Tibial nerve (tissue), 4 donors: ENCODE data around the gene MCM6. TPM values are rescaled to one million over a fixed set of nuclear protein-coding genes. Genes with fewer than 3 reads are reported as not detected.

Source experiments
- DNase-seq, 2 donors: peaks; one replicate each; pipeline ENCODE4 v3.0.0-alpha.2; 2019; ENCODE audit warnings: low spot score in 2 of 2
- H3K27ac ChIP-seq, 4 donors: fragments of 200-600 bp; sonication (generic) in 3 of 4; one replicate each; pipeline ENCODE4 v1.5.1; 2017 to 2019; ENCODE audit warnings: mild to moderate bottlenecking in 1 of 4
- H3K27me3 ChIP-seq, 2 donors: fragments of 200-600 bp; sonication (generic) in 1 of 2; one replicate each; pipeline versions ENCODE4 v1.5.1 to v1.6.0; 2017 to 2019
- H3K36me3 ChIP-seq, 3 donors: fragments of 200-600 bp; sonication (generic); one replicate each; pipeline ENCODE4 v1.5.1; 2018 to 2019
- H3K4me1 ChIP-seq, 4 donors: fragments of 200-600 bp; sonication (generic) in 3 of 4; one replicate each; pipeline ENCODE4 v1.5.1; 2017 to 2019
- H3K4me3 ChIP-seq, 4 donors: fragments of 200-600 bp; sonication (generic) in 3 of 4; one replicate each; pipeline ENCODE4 v1.5.1; 2017 to 2019; ENCODE audit warnings: mild to moderate bottlenecking in 1 of 4, moderate library complexity in 1 of 4
- H3K9me3 ChIP-seq, 4 donors: fragments of 200-600 bp; sonication (generic) in 3 of 4; one replicate each; pipeline ENCODE4 v1.5.1; 2017 to 2019
- CTCF ChIP-seq, 5 experiments: fragments of 200-600 bp in 3 of 5; fragments of 450-650 bp in 2 of 5; sonication (generic) in 3 of 5; IDR thresholded peaks; one replicate each; pipeline ENCODE4 v1.5.1; 2016 to 2019; ENCODE audit warnings: antibody characterized with exemption in 5 of 5, mild to moderate bottlenecking in 3 of 5, moderate library complexity in 2 of 5
- EP300 ChIP-seq, 2 donors: sonication (generic); formaldehyde crosslinking; IDR thresholded peaks; one replicate each; pipeline ENCODE4 v1.6.1; 2017; ENCODE audit warnings: antibody characterized with exemption in 2 of 2, mild to moderate bottlenecking in 1 of 2
- POLR2A ChIP-seq, 2 donors: fragments of 450-650 bp; IDR thresholded peaks; one replicate each; pipeline ENCODE4 v1.6.1; 2017; ENCODE audit warnings: antibody characterized with exemption in 2 of 2, mild to moderate bottlenecking in 2 of 2, moderate library complexity in 2 of 2
- WGBS, 2 donors: methylation state at CpG; one replicate each; pipeline ENCODE4 v1.1.5; 2018; 5-methylcytosine and 5-hydroxymethylcytosine counted together
- total RNA-seq, 4 donors: library from RNA; depleted of rRNA; stranded (reverse); fragments of >200 nt; gene quantifications; one replicate each; pipeline ENCODE4 v1.1.0, GENCODE V29; 2016

MCM6 gene
- total RNA-seq, 4 donors from 2014 or later: 14.1 to 17.8 (median 15.7) TPM

GRCh38 chr2:135874777-135875365 lies 1.4 kb downstream of the MCM6 start:
- H3K36me3 ChIP-seq: peaks cover 0 to 27% (median 0%) of the 10 kb centered on the region in 3 donors
- WGBS, 2 donors: 74 to 76% methylated on average over 19 of the region's 19 CpGs
- H3K9me3 ChIP-seq: no peaks in the 10 kb centered on the region
- H3K27ac ChIP-seq: peak overlapping the region in 2 of 4 donors; percentile 87 to 92
- H3K4me1 ChIP-seq: peaks cover 0 to 25% (median 11%) of the 10 kb centered on the region in 4 donors
- DNase-seq: no peak
- H3K27me3 ChIP-seq: no peaks in the 10 kb centered on the region
- peak overlapping the region; percentile 56 to 95 (median 92) for H3K4me3 ChIP-seq
- TF ChIP-seq CTCF (IDR thresholded peaks at IDR 0.05) (no peak), EP300 (IDR thresholded peaks at IDR 0.05) (no peak), POLR2A (IDR thresholded peaks at IDR 0.05) (no peak)

DNA sequence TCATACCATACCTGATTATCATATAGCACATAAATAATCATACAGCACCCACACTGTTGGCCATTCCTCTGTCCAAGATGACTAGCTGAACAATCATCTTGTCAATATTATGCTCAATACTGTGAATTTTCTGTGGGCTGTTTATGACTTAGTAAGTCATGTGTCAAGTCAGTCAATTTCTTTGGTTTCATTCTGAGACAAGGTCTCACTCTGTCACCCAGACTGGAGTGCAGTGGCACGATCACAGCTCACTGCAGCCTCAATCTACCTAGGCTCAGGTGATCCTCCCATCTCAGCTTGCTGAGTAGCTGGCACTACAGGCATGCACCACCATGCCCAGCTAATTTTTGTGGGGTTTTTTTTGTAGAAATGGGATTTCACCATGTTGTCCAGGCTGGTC lies 5.7 kb downstream of the MCM6 start:
- Histone ChIP-seq H3K4me3 (no peak overlapping the region), H3K27ac (no peak overlapping the region), H3K36me3 (peaks cover 0 to 67% (median 7%) of the 10 kb centered on the region in 3 donors), H3K4me1 (peaks cover 0 to 19% (median 10%) of the 10 kb centered on the region in 4 donors), H3K27me3 (no peaks in the 10 kb centered on the region), H3K9me3 (no peaks in the 10 kb centered on the region)
- TF ChIP-seq CTCF (IDR thresholded peaks at IDR 0.05) (no peak), EP300 (IDR thresholded peaks at IDR 0.05) (no peak), POLR2A (IDR thresholded peaks at IDR 0.05) (no peak)
- no peak for DNase-seq
- WGBS, 2 donors: 90% methylated on average over 1 of the region's 1 CpG; no CpG with 5 or more reads in 1 of the 2 donors

- TF ChIP-seq CTCF (IDR thresholded peaks at IDR 0.05): no peak
- no peak for TF ChIP-seq EP300 (IDR thresholded peaks at IDR 0.05)
- TF ChIP-seq POLR2A (IDR thresholded peaks at IDR 0.05): no peak
- no peaks in the 10 kb centered on the region for H3K27me3 ChIP-seq
- H3K36me3 ChIP-seq: peaks cover 0 to 97% (median 12%) of the 10 kb centered on the region in 3 donors
- 69 to 76% methylated on average over 6 of the region's 6 CpGs for WGBS, 2 donors
- no peaks in the 10 kb centered on the region for H3K4me1 ChIP-seq
- no peak overlapping the region for H3K4me3 ChIP-seq
- no peak for DNase-seq
- no peaks in the 10 kb centered on the region for H3K9me3 ChIP-seq
- H3K27ac ChIP-seq: no peak overlapping the region
These were observed 13.0 kb downstream of the MCM6 start for GRCh38 chr2:135863233-135863632.

DNA sequence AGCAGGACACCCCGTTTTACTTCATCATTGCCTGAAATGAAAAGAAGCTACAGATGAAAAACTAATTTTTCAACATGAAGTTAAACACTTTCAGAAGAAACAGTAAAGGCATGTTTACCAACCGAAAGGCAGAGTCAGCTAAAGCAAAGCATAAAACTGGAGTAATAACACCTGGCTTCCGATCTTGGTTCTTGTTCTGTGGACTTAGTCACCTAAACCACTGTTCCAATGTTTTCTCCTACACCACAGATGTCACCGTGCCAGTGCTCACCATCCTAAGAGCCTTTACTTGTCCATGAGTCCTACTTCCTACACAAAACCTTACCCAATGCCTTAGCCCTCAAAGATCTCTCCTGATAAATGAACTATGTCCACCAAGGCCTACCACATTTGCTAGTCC lies 13.5 kb downstream of the MCM6 start:
- TF ChIP-seq POLR2A (IDR thresholded peaks at IDR 0.05) (no peak), EP300 (IDR thresholded peaks at IDR 0.05) (no peak), CTCF (IDR thresholded peaks at IDR 0.05) (no peak)
- WGBS, 2 donors: 75 to 81% methylated on average over 4 of the region's 4 CpGs
- H3K9me3 ChIP-seq: no peaks in the 10 kb centered on the region
- H3K27ac ChIP-seq: no peak overlapping the region
- H3K4me3 ChIP-seq: no peak overlapping the region
- no peaks in the 10 kb centered on the region for H3K27me3 ChIP-seq
- H3K4me1 ChIP-seq: no peaks in the 10 kb centered on the region
- DNase-seq: no peak
- H3K36me3 ChIP-seq: peaks cover 0 to 97% (median 12%) of the 10 kb centered on the region in 3 donors

GRCh38 chr2:135853401-135853800 lies 22.8 kb downstream of the MCM6 start:
- Histone ChIP-seq H3K36me3 (peaks cover 3 to 95% (median 4%) of the 10 kb centered on the region in 3 donors), H3K27me3 (no peaks in the 10 kb centered on the region), H3K9me3 (no peaks in the 10 kb centered on the region), H3K27ac (no peak overlapping the region), H3K4me1 (no peaks in the 10 kb centered on the region), H3K4me3 (no peak overlapping the region)
- TF ChIP-seq CTCF (IDR thresholded peaks at IDR 0.05): no peak
- no peak for TF ChIP-seq EP300 (IDR thresholded peaks at IDR 0.05)
- no peak for TF ChIP-seq POLR2A (IDR thresholded peaks at IDR 0.05)
- no peak for DNase-seq
